MCF 10A (cell line): ENCODE results near the gene GALNT13. TPM values are rescaled to one million over a fixed set of nuclear protein-coding genes. Genes with fewer than 3 reads are reported as not detected.

Experiments used
- BruUV-seq: library from RNA; stranded (reverse); fragments of 400-500 nt; replicated peaks from 2 replicates; lab custom pipeline; 2021; lab: Mats Ljungman, UMichigan
- CTCF ChIA-PET: fragments of 300-600 bp; sonication (Branson Sonifier 250); formaldehyde crosslinking; extraction: SDS; loops from one replicate; lab custom pipeline; 2021; ENCODE audit warnings: antibody characterized with exemption, inconsistent platforms; lab: Yijun Ruan, JAX
- POLR2A ChIA-PET: fragments of 300-600, 350-650 bp; sonication (Branson Sonifier 250); formaldehyde crosslinking; extraction: SDS; loops from one replicate; lab custom pipeline; 2020; ENCODE audit warnings: antibody characterized with exemption, inconsistent platforms; lab: Yijun Ruan, JAX
- DNase-seq: peaks from one replicate; pipeline ENCODE4 v3.0.0-alpha.2; 2018; ENCODE audit not compliant: unreplicated experiment
- H3K27ac Mint-ChIP-seq: one replicate; pipeline ENCODE4 v1.8.0; 2022; ENCODE audit warnings: mild to moderate bottlenecking, low read depth, mixed read lengths; ENCODE audit not compliant: unreplicated experiment
- H3K27me3 Mint-ChIP-seq: one replicate; pipeline ENCODE4 v1.8.0; 2022; ENCODE audit warnings: mixed read lengths; ENCODE audit not compliant: insufficient read depth, unreplicated experiment
- H3K36me3 Mint-ChIP-seq: one replicate; pipeline ENCODE4 v1.8.0; 2022; ENCODE audit warnings: mild to moderate bottlenecking, moderate library complexity, mixed read lengths; ENCODE audit not compliant: insufficient read depth, unreplicated experiment
- H3K4me1 Mint-ChIP-seq: one replicate; pipeline ENCODE4 v1.8.0; 2022; ENCODE audit warnings: mixed read lengths; ENCODE audit not compliant: insufficient read depth, unreplicated experiment
- H3K4me3 Mint-ChIP-seq: one replicate; pipeline ENCODE4 v1.8.0; 2022; ENCODE audit warnings: mild to moderate bottlenecking, moderate library complexity, mixed read lengths; ENCODE audit not compliant: unreplicated experiment
- H3K9me3 Mint-ChIP-seq: one replicate; pipeline ENCODE4 v1.8.0; 2022; ENCODE audit warnings: mixed read lengths; ENCODE audit not compliant: unreplicated experiment
- intact Hi-C: fragments of 100-400 bp; cut with micrococcal nuclease; formaldehyde crosslinking; loops from 2 replicates; pipeline ENCODE4 v1.14.1; 2022
- total RNA-seq: library from RNA; stranded (reverse); gene quantifications from 2 replicates; pipeline ENCODE4 v1.2.3, GENCODE V29; 2022
- TF ChIP-seq, protein P1 (sequence below): fragments of 200-600 bp; IDR thresholded peaks from one replicate; pipeline ENCODE4 v1.8.0; 2022; ENCODE audit warnings: antibody characterized with exemption, mild to moderate bottlenecking; ENCODE audit not compliant: unreplicated experiment

The GALNT13 gene
- total RNA-seq, 1 experiment from 2014 or later = 0.54 TPM

DNA sequence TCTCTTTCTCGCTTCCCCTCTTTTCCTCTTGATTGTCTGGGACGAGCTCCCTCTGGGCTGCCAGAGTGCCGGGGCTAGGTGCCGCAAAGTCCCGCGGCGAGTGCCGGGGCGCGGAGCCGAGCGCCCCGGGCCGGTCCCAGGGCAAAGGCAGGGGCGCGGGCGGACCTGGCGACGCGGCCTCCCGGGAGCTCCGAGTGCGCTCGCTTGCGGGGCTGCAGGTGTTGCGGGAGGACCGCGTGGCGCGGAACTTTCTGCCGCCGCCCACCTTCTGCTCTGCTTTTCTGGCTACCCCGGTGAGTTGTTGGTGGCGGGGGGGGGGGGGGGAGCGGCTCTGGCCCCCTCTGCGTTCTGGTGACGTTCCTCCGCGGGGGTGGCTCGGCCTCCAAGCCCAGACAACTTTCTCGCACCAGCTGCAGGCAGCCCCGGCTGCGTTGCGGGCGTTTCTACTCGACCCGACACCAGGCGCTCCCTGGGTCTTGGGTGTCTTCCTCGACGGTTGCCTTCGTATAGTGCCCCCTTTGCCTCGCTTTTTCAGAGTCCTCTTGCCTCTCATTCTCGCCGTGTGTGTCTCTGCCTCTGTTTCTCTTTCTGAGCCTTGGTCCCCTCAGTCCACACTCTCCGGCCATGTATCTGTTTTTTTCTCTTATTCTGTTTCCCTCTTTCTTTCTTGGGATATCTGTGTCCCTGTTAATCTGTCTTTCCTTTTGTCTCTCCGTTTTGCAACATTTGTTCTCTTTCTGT, 759 bp downstream of the GALNT13 start:
- no peak overlapping the region for H3K27ac Mint-ChIP-seq
- CTCF ChIA-PET = no interaction called here
- intact Hi-C loops = loop anchor here (5.0 kb wide), 1 partner anchor 505 kb away; no protein-coding TSS in a partner anchor

DNA sequence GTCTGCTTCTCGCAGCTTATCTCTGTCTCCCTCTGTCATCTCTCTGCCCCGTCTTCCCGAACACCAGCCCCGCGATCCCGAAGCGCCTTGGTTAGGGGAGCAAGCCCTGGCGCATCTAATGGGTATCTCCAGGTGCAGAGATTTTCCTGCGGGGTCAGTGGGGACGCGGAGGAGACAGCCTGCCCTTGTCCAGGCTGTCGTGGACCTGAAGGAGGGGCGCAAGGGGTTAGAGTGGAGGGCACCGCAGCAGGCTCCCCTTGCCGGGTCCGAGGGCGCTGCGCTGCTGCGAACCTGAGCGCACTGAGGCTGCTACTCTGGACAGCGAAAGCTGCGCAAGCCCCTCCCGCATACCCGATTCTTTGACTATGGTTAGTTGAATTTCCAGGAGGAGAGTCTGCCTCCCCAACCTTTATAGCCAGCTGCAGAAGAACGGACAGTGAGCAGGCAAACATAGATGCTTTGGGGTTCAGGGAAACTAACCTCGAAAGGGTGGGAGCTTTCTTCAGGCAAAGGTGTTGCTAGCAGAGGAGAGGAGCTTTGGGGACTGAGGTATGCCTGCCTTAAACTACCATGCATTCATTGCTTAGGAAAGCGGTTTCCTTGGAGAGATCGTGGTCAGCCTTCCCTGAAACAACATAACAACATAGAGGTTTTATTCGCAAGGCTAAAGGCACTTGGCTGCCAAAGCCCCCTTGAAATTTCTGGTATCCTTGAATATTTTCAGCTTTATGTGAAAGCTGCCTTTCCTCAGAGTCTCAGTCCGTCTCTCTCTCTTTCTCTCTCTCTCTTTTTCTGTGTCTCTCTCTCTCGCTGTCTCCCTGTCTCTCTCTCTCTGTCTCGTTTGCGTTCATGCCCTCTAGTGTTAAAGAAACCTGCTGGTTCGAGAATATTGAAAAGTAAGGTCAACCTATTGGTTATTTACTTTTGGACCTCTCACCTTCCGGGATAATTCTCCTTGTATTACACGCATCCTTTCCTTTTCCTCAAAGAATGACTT, 1.6 kb downstream of the GALNT13 start:
- peak overlapping the region; percentile 10 for H3K4me3 Mint-ChIP-seq
- TF ChIP-seq, protein P1, sequence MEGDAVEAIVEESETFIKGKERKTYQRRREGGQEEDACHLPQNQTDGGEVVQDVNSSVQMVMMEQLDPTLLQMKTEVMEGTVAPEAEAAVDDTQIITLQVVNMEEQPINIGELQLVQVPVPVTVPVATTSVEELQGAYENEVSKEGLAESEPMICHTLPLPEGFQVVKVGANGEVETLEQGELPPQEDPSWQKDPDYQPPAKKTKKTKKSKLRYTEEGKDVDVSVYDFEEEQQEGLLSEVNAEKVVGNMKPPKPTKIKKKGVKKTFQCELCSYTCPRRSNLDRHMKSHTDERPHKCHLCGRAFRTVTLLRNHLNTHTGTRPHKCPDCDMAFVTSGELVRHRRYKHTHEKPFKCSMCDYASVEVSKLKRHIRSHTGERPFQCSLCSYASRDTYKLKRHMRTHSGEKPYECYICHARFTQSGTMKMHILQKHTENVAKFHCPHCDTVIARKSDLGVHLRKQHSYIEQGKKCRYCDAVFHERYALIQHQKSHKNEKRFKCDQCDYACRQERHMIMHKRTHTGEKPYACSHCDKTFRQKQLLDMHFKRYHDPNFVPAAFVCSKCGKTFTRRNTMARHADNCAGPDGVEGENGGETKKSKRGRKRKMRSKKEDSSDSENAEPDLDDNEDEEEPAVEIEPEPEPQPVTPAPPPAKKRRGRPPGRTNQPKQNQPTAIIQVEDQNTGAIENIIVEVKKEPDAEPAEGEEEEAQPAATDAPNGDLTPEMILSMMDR = no peak
- H3K4me1 Mint-ChIP-seq = peaks cover 13% of the 10 kb centered on the region
- peaks cover 8% of the 10 kb centered on the region for H3K9me3 Mint-ChIP-seq
- POLR2A ChIA-PET = interaction anchor here (0.5 kb wide), 1 partner anchor 11 kb away, joined by 3 read pairs; no protein-coding TSS in a partner anchor
- CTCF ChIA-PET = no interaction called here
- intact Hi-C loops = loop anchor here (5.0 kb wide), 1 partner anchor 504 kb away; no protein-coding TSS in a partner anchor
- H3K36me3 Mint-ChIP-seq = no peaks in the 10 kb centered on the region
- no peak overlapping the region for H3K27ac Mint-ChIP-seq
- DNase-seq = no peak
- no TSS peak for BruUV-seq
- peaks cover 30% of the 10 kb centered on the region for H3K27me3 Mint-ChIP-seq

More for the DNA sequence above, 759 bp downstream of the GALNT13 start:
- H3K9me3 Mint-ChIP-seq = peaks cover 8% of the 10 kb centered on the region
- no peak for DNase-seq
- H3K27me3 Mint-ChIP-seq = peaks cover 30% of the 10 kb centered on the region
- TF ChIP-seq, protein P1 = no peak
- POLR2A ChIA-PET = no interaction called here
- H3K4me1 Mint-ChIP-seq = peaks cover 13% of the 10 kb centered on the region
- peak overlapping the region; percentile 6 for H3K4me3 Mint-ChIP-seq
- no peaks in the 10 kb centered on the region for H3K36me3 Mint-ChIP-seq
- no TSS peak for BruUV-seq

DNA sequence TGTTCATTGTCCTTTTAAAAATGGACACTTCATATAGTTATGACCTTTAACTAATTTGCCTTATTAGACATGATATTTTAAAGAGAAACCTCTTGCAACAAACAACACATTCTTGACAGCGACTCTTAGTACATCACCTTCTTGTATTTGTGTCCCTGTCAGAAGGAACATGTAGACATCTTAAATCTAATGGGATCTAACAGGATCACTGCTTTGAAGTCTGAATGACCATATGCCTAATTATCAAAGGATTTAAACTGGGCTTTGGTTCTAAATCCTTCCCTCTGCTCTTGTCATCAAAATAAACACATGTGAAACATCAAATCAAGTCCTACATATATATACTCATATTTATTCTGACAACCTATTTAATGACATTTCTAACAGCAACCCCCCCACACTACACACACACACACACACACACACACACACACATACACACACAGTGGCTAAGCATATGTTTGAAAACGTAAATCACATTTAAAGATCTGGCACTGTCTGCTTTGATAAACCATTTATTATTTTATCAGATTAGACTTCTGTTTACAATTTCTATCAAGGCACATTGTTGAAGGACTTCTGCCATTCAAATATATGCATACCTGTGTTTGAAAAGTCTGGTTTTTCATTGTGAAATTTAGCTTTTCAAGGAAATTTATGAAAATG, 4.2 kb downstream of the GALNT13 start:
- peaks cover 30% of the 10 kb centered on the region for H3K27me3 Mint-ChIP-seq
- peaks cover 8% of the 10 kb centered on the region for H3K9me3 Mint-ChIP-seq
- peaks cover 13% of the 10 kb centered on the region for H3K4me1 Mint-ChIP-seq
- ChIA-PET POLR2A (no interaction called here), CTCF (no interaction called here)
- DNase-seq = no peak
- intact Hi-C loops = no loop called here
- TF ChIP-seq, protein P1 = no peak
- H3K36me3 Mint-ChIP-seq = no peaks in the 10 kb centered on the region
- no TSS peak for BruUV-seq
- no peak overlapping the region for H3K27ac Mint-ChIP-seq
- H3K4me3 Mint-ChIP-seq = no peak overlapping the region
